Mesenchymal stem cell (in vitro differentiated cells and primary cell): ENCODE data around the gene PI4K2A.

Source experiments
- DNase-seq: peaks from one replicate; pipeline ENCODE4 v3.0.0-alpha.2; 2013
- H2AFZ ChIP-seq: one replicate; pipeline ENCODE4 v1.6.1; 2013; ENCODE audit warnings: low read depth, mild to moderate bottlenecking, control low read depth, inconsistent platforms, low read length, moderate library complexity
- H2AK5ac ChIP-seq: 2 replicates; pipeline ENCODE4 v1.6.1; 2013; ENCODE audit warnings: low read length, moderate library complexity, mild to moderate bottlenecking, inconsistent platforms; ENCODE audit not compliant: severe bottlenecking
- H2BK120ac ChIP-seq: one replicate; pipeline ENCODE4 v1.6.1; 2013; ENCODE audit warnings: low read depth, mild to moderate bottlenecking, inconsistent platforms, low read length, moderate library complexity
- H2BK12ac ChIP-seq, 2 experiments: one replicate each; pipeline ENCODE4 v1.6.1; 2013; ENCODE audit warnings: inconsistent platforms in 2 of 2, low read length in 2 of 2, mild to moderate bottlenecking in 2 of 2, moderate library complexity in 2 of 2, control low read depth in 1 of 2
- H2BK15ac ChIP-seq: one replicate; pipeline ENCODE4 v1.6.1; 2013; ENCODE audit warnings: mild to moderate bottlenecking, low read depth, inconsistent platforms; ENCODE audit not compliant: poor library complexity, severe bottlenecking
- H2BK5ac ChIP-seq: 2 replicates; pipeline ENCODE4 v1.6.1; 2013; ENCODE audit warnings: low read depth, mild to moderate bottlenecking, low read length, control low read depth, inconsistent platforms; ENCODE audit not compliant: poor library complexity, severe bottlenecking
- H3K14ac ChIP-seq, 2 experiments: one replicate each; pipeline ENCODE4 v1.6.1; 2013; ENCODE audit warnings: inconsistent platforms in 2 of 2, low read length in 2 of 2, control low read depth in 1 of 2, mild to moderate bottlenecking in 1 of 2, moderate library complexity in 1 of 2
- H3K18ac ChIP-seq, 2 experiments: one replicate each; pipeline ENCODE4 v1.6.1; 2013; ENCODE audit warnings: inconsistent platforms in 2 of 2, low read length in 2 of 2, control low read depth in 1 of 2, low read depth in 1 of 2, mild to moderate bottlenecking in 1 of 2
- H3K23ac ChIP-seq, 2 experiments: one replicate each; pipeline ENCODE4 v1.6.1; 2013; ENCODE audit warnings: inconsistent platforms in 2 of 2, low read length in 2 of 2, mild to moderate bottlenecking in 2 of 2, moderate library complexity in 2 of 2, control low read depth in 1 of 2
- H3K27ac ChIP-seq: 2 replicates; pipeline ENCODE4 v1.5.1; 2013; ENCODE audit warnings: mild to moderate bottlenecking, moderate library complexity, low read length, control low read depth, inconsistent platforms; ENCODE audit not compliant: poor library complexity, severe bottlenecking
- H3K27me3 ChIP-seq, 2 experiments: 2 replicates each; pipeline versions ENCODE4 v1.6.1 to v1.7.0; 2013; ENCODE audit warnings: low read length in 2 of 2, mild to moderate bottlenecking in 2 of 2, moderate library complexity in 2 of 2, control low read depth in 1 of 2, inconsistent platforms in 1 of 2; ENCODE audit not compliant: control insufficient read depth in 1 of 2, insufficient read depth in 1 of 2
- H3K36me3 ChIP-seq, 2 experiments: 2 replicates each; pipeline versions ENCODE4 v1.6.1 to v1.7.0; 2013; ENCODE audit warnings: low read length in 2 of 2, control low read depth in 1 of 2, inconsistent platforms in 1 of 2, low read depth in 1 of 2, mild to moderate bottlenecking in 1 of 2; ENCODE audit not compliant: insufficient read depth in 2 of 2, control insufficient read depth in 1 of 2
- H3K4ac ChIP-seq, 2 experiments: one replicate each; pipeline ENCODE4 v1.6.1; 2013; ENCODE audit warnings: inconsistent platforms in 2 of 2, low read length in 2 of 2, mild to moderate bottlenecking in 2 of 2, moderate library complexity in 2 of 2, control low read depth in 1 of 2, low read depth in 1 of 2
- H3K4me1 ChIP-seq: 2 replicates; pipeline ENCODE4 v1.6.1; 2013; ENCODE audit warnings: low read depth, low read length, control low read depth; ENCODE audit not compliant: control insufficient read depth, insufficient read depth
- H3K4me2 ChIP-seq: 2 replicates; pipeline ENCODE4 v1.6.1; 2013; ENCODE audit warnings: low read length, mild to moderate bottlenecking, inconsistent platforms; ENCODE audit not compliant: poor library complexity, severe bottlenecking
- H3K4me3 ChIP-seq, 2 experiments: 2 replicates each; pipeline versions ENCODE4 v1.5.1 to v1.7.0; 2013; ENCODE audit warnings: low read length in 2 of 2, mild to moderate bottlenecking in 2 of 2, control low read depth in 1 of 2, low read depth in 1 of 2; ENCODE audit not compliant: insufficient read depth in 1 of 2
- H3K79me1 ChIP-seq: replicated peaks from 2 replicates; pipeline ENCODE4 v1.6.1; 2013; ENCODE audit warnings: mild to moderate bottlenecking, control low read depth, low read length, inconsistent platforms; ENCODE audit not compliant: poor library complexity, severe bottlenecking
- H3K9ac ChIP-seq: 2 replicates; pipeline ENCODE4 v1.7.0; 2013; ENCODE audit warnings: mild to moderate bottlenecking, low read length, moderate library complexity
- H3K9me3 ChIP-seq: 2 replicates; pipeline ENCODE4 v1.7.0; 2013; ENCODE audit warnings: mild to moderate bottlenecking, low read length; ENCODE audit not compliant: control insufficient read depth
- H4K8ac ChIP-seq: one replicate; pipeline ENCODE4 v1.6.1; 2013; ENCODE audit warnings: inconsistent platforms, mild to moderate bottlenecking, low read length, moderate library complexity
- H4K91ac ChIP-seq: one replicate; pipeline ENCODE4 v1.6.1; 2013; ENCODE audit warnings: mild to moderate bottlenecking, low read length, inconsistent platforms
- WGBS: methylation state at CpG from one replicate; pipeline ENCODE4 v1.1.7; 2013; ENCODE audit warnings: mixed read lengths; 5-methylcytosine and 5-hydroxymethylcytosine counted together

PI4K2A gene

DNA sequence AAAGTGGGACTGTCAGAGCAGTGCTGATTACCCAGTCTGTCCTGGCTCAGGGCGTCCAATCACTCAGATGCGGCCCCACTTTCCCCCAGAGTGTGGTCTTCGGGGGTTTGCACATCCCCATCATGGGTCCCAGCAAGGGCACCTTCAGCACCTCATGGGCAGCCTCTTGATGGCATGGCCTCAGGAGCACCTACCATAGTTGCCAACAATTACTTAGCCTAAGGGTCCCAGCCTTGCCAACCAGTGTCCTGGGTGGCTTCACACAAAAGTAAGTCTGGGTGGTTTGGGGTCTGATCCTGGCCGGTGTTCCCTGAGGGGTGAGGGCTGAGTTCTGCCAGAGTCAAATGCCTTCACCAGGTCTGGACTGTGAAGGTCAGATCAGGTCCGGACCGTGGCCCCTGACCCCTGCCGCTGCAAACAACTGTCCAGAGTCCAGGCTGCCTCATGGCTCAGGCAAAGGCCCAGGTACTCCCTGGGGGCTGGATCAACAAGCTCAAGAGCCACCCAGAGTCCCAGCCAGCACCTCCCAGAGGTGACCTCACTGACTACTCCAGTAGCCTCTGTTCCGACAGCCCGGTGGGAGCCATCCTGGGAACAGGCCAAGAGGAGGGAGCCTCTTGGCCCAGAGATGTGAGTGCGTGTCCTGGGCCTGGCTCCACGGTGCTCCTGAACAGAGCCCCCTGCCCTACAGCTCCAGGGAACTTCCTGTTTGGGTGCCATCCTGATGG lies 66.8 kb downstream of the PI4K2A start:
- H3K23ac ChIP-seq, result no peak overlapping the region
- peaks cover 5% of the 10 kb centered on the region for H3K4me1 ChIP-seq
- H3K4ac ChIP-seq, result no peak overlapping the region
- no peak overlapping the region for H3K27ac ChIP-seq
- no peak overlapping the region for H4K8ac ChIP-seq
- H3K4me3 ChIP-seq, result no peak overlapping the region
- no peak overlapping the region for H2BK5ac ChIP-seq
- no peak overlapping the region for H2BK12ac ChIP-seq
- no peak overlapping the region for H3K4me2 ChIP-seq
- H3K36me3 ChIP-seq, result no peaks in the 10 kb centered on the region
- no peaks in the 10 kb centered on the region for H3K79me1 ChIP-seq
- no peak overlapping the region for H3K9ac ChIP-seq
- peak overlapping the region in 1 of 2 experiments; percentile 11 for H3K14ac ChIP-seq
- H3K27me3 ChIP-seq, result no peaks in the 10 kb centered on the region
- WGBS, result 90% methylated on average over 10 of the region's 11 CpGs
- peak overlapping the region; percentile 35 for H2AK5ac ChIP-seq
- no peaks in the 10 kb centered on the region for H3K9me3 ChIP-seq
- no peak overlapping the region for H2AFZ ChIP-seq
- no peak for DNase-seq
- H2BK120ac ChIP-seq, result no peak overlapping the region
- no peak overlapping the region for H2BK15ac ChIP-seq
- H3K18ac ChIP-seq, result no peak overlapping the region
- no peak overlapping the region for H4K91ac ChIP-seq

DNA sequence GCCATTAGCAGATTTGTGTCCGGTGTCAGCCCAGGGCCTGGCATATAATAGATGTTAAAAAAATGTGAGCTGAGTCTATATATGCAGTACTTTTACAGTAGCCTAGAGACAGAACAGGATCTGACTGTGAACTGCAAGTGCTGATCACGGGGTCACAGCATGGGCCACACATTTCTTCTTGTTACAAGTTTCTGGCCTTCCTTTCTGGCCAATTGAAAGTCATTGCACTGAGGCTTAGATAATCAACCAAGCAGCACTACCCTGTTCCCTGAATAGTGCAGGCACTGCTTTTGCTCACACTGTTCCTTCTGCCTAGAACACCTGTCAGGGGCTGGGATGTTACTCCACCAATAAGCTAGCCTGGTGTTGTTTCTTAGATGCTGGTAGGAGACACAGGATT lies 67.7 kb downstream of the PI4K2A start:
- H3K79me1 ChIP-seq, result peaks cover 3% of the 10 kb centered on the region
- H3K4ac ChIP-seq, result no peak overlapping the region
- no peaks in the 10 kb centered on the region for H3K27me3 ChIP-seq
- WGBS, result 98% methylated on average over 2 of the region's 2 CpGs
- no peak overlapping the region for H2BK15ac ChIP-seq
- no peak overlapping the region for H3K4me2 ChIP-seq
- H3K4me1 ChIP-seq, result peaks cover 9% of the 10 kb centered on the region
- H2BK5ac ChIP-seq, result no peak overlapping the region
- no peak overlapping the region for H4K91ac ChIP-seq
- no peak overlapping the region for H3K27ac ChIP-seq
- H3K36me3 ChIP-seq, result no peaks in the 10 kb centered on the region
- H3K9me3 ChIP-seq, result no peaks in the 10 kb centered on the region
- no peak overlapping the region for H3K18ac ChIP-seq
- H3K14ac ChIP-seq, result no peak overlapping the region
- DNase-seq, result no peak
- no peak overlapping the region for H4K8ac ChIP-seq
- no peak overlapping the region for H3K23ac ChIP-seq
- H3K9ac ChIP-seq, result no peak overlapping the region
- no peak overlapping the region for H2BK120ac ChIP-seq
- no peak overlapping the region for H3K4me3 ChIP-seq
- H2BK12ac ChIP-seq, result no peak overlapping the region
- peak overlapping the region; percentile 27 for H2AK5ac ChIP-seq
- no peak overlapping the region for H2AFZ ChIP-seq

DNA sequence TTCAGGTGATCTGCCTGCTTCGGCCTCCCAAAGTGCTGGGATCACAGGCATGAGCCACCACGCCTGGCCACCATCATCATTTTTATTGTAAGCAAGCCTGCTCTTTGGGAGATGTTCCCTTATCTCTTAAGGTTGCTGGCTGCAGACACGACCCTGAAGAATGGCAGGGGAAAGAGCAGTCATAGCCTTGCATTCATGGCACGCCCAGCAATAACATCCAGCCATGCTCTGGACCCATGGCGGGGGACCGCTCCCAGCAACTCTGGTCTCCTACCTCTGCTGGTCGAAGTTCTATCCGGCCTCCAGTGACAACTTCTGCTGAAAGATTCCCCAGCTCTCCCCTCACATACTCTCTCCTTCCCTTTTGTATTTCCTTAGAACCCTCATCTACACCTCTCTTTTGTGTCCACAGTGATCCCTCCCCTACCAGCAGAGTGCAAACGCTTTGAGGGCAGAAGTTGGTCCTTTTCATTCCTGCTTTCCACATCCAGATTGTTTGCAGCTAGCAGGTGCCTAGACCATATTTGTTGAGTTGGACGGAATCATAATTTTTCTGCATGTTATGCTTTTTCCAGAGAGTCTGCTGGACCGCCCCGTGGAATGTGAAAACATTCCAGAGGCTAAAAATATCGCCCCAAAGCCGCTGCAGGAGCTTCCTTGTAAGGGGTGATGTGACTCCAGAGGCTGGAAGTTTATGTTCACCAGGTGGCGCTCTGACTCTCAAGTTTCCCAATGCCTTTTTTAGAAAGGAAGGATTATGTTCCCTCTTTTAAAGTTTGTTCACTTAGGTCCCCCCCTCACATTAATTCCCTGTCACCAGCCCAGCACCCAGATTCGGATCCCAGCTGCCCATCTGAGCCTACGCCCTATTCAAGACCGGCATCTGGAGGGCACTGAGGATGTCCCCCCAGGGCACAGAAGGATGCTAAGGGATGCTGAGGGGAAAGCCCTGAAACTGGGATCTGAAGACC lies 68.8 kb downstream of the PI4K2A start:
- no peaks in the 10 kb centered on the region for H3K27me3 ChIP-seq
- H4K91ac ChIP-seq, result no peak overlapping the region
- H4K8ac ChIP-seq, result no peak overlapping the region
- 42% methylated on average over 18 of the region's 18 CpGs for WGBS
- no peak overlapping the region for H2BK120ac ChIP-seq
- H2BK5ac ChIP-seq, result no peak overlapping the region
- peaks cover 3% of the 10 kb centered on the region for H3K79me1 ChIP-seq
- no peaks in the 10 kb centered on the region for H3K9me3 ChIP-seq
- peak overlapping the region; percentile 42 for H3K9ac ChIP-seq
- no peak overlapping the region for H2BK15ac ChIP-seq
- H3K4me3 ChIP-seq, result no peak overlapping the region
- no peak overlapping the region for H3K14ac ChIP-seq
- peaks cover 11% of the 10 kb centered on the region for H3K4me1 ChIP-seq
- H3K27ac ChIP-seq, result no peak overlapping the region
- H3K36me3 ChIP-seq, result no peaks in the 10 kb centered on the region
- H2BK12ac ChIP-seq, result peak overlapping the region in 1 of 2 experiments; percentile 44
- peak overlapping the region; percentile 33 for H3K4me2 ChIP-seq
- DNase-seq, result peak; percentile 75
- no peak overlapping the region for H2AFZ ChIP-seq
- H3K18ac ChIP-seq, result no peak overlapping the region
- H3K4ac ChIP-seq, result no peak overlapping the region
- no peak overlapping the region for H3K23ac ChIP-seq
- H2AK5ac ChIP-seq, result peak overlapping the region; percentile 61
